ENCODE data around the gene VRTN. TPM values are rescaled to one million over a fixed set of nuclear protein-coding genes. Genes with fewer than 3 reads are reported as not detected.

VRTN gene
- total and polyA plus RNA-seq, 2 of the 13 experiments (the other 11 are each of a cell fraction or from before 2014, with no cell fraction given), result not detected

- H3K4me3 ChIP-seq (replicated peaks in 1 of 3; ENCODE audit: insufficient read depth in 1 of 3, low read depth in 2 of 3, low read length in 3 of 3), result no peak overlapping the region
- no peak overlapping the region for H3K27ac ChIP-seq (ENCODE audit: extremely low read length, insufficient read depth, low read length)
- intact Hi-C loops (cut with micrococcal nuclease; ENCODE audit: unreplicated experiment) (no loop called here), in situ Hi-C loops (cut with HindIII; ENCODE audit: extremely low pct_ligation_motif_present, low pct_unique_long_range_greater_than_20kb) (no loop called here)
- H3K27me3 ChIP-seq (ENCODE audit: control insufficient read depth in 1 of 2, insufficient read depth in 2 of 2, low read length in 2 of 2), result peaks cover 5 to 39% of the 10 kb centered on the region in 2 experiments; a peak in 3 of 5 replicates
- FAIRE-seq (no peak), ATAC-seq (no peak), DNase-seq (ENCODE audit: low spot score) (no peak)
- BruUV-seq (replicated peaks), result no TSS peak
- ChIA-PET CTCF (ENCODE audit: low intra/inter-chr PET ratio, low total read pairs) (no interaction called here), POLR2A (no interaction called here)
- H3K4me1 ChIP-seq (ENCODE audit: insufficient read depth, low read length), result no peaks in the 10 kb centered on the region
- no peak overlapping the region for H3K4me2 ChIP-seq (ENCODE audit: low read depth, low read length)
- TF ChIP-seq ZBTB25 (CRISPR knock-in tag; IDR thresholded peaks at IDR 0.05) (no peak), ZSCAN25 (CRISPR knock-in tag; IDR thresholded peaks at IDR 0.05) (no peak), NFKB2 (CRISPR knock-in tag; IDR thresholded peaks at IDR 0.05; ENCODE audit: borderline replicate concordance) (no peak), ZNF670 (CRISPR knock-in tag; IDR thresholded peaks at IDR 0.05; ENCODE audit: borderline replicate concordance) (no peak), FOXK1 (CRISPR knock-in tag; IDR thresholded peaks at IDR 0.05; ENCODE audit: borderline replicate concordance, low read depth) (no peak), ZNF773 (CRISPR knock-in tag; IDR thresholded peaks at IDR 0.05; ENCODE audit: borderline replicate concordance) (no peak), PTBP1 (IDR thresholded peaks at IDR 0.05; ENCODE audit: low read depth, low read length, poor library complexity, severe bottlenecking) (no peak), ZNF883 (CRISPR knock-in tag; IDR thresholded peaks at IDR 0.05; ENCODE audit: not compliant biosample characterization) (no peak), ZNF232 (CRISPR knock-in tag; IDR thresholded peaks at IDR 0.05; ENCODE audit: borderline replicate concordance) (no peak), DBP (CRISPR knock-in tag; IDR thresholded peaks at IDR 0.05; ENCODE audit: not compliant biosample characterization) (no peak), HMGA1 (CRISPR knock-in tag; conservative IDR thresholded peaks at IDR 0.05) (no peak), E2F5 (CRISPR knock-in tag; conservative IDR thresholded peaks at IDR 0.05) (no peak), ZNF572 (CRISPR knock-in tag; IDR thresholded peaks at IDR 0.05) (no peak), ZNF710 (CRISPR knock-in tag; IDR thresholded peaks at IDR 0.05; ENCODE audit: borderline replicate concordance) (no peak), POLR2AphosphoS2 (IDR thresholded peaks at IDR 0.05; ENCODE audit: low read depth, low read length) (no peak), MYPOP (CRISPR knock-in tag; IDR thresholded peaks at IDR 0.05) (no peak), SMYD3 (CRISPR knock-in tag; IDR thresholded peaks at IDR 0.05) (no peak)
- no peak overlapping the region for H3K9ac ChIP-seq (ENCODE audit: insufficient read depth, low read depth, low read length)
- no peaks in the 10 kb centered on the region for H3K9me3 ChIP-seq (ENCODE audit: low read length)
- H4K20me1 ChIP-seq (ENCODE audit: insufficient read depth, low read length), result no peaks in the 10 kb centered on the region
- WGBS (ENCODE audit: low lambda C conversion rate), result 0% methylated on average over 3 of the region's 3 CpGs
- H2AFZ ChIP-seq (ENCODE audit: low read length), result no peak overlapping the region
- H3K79me2 ChIP-seq (ENCODE audit: insufficient read depth, low read length), result no peaks in the 10 kb centered on the region
- no peaks in the 10 kb centered on the region for H3K36me3 ChIP-seq (replicated peaks in 1 of 2; ENCODE audit: control insufficient read depth in 1 of 2, insufficient read depth in 2 of 2, low read length in 2 of 2)
Observed at GRCh38 chr14:74391479-74391878, 43.2 kb downstream of the VRTN start.

Data from HepG2 (cell line).